Gastrocnemius medialis (tissue), 4 donors: ENCODE results near the gene ACOT6.
"Not testable (repeated sequence)": the region's sequence is repeated elsewhere in the genome, so short reads cannot be mapped to it uniquely, and the experiment has no call there.

Experiments used
- CTCF ChIP-seq, 5 experiments: fragments of 450-650 bp in 3 of 5; fragments of 200-600 bp in 2 of 5; sonication (generic) in 2 of 5; IDR thresholded peaks in 4 of 5; conservative IDR thresholded peaks in 1 of 5; 1 replicate in 4 of 5; 2 replicates in 1 of 5; pipeline ENCODE4 v1.5.1; 2016 to 2019; ENCODE audit warnings: antibody characterized with exemption in 5 of 5, mild to moderate bottlenecking in 3 of 5, moderate library complexity in 3 of 5
- POLR2A ChIP-seq, 2 donors: fragments of 450-650 bp; IDR thresholded peaks; one replicate each; pipeline ENCODE4 v1.6.1; 2017; ENCODE audit warnings: antibody characterized with exemption in 2 of 2, mild to moderate bottlenecking in 2 of 2, moderate library complexity in 2 of 2

- not testable (repeated sequence) for TF ChIP-seq POLR2A (IDR thresholded peaks at IDR 0.05); CTCF (IDR thresholded peaks at IDR 0.05 in 4 of 5, conservative IDR thresholded peaks at IDR 0.05 in 1 of 5)
These were observed 24.0 kb downstream of the ACOT6 start for GRCh38 chr14:73636355-73636754.
